ENCODE data around the gene P2RY2.

Gene P2RY2

GRCh38 chr11:73209892-73210291 lies 8.2 kb upstream of the P2RY2 start:
- DNase-seq, result no peak

- DNase-seq, result no peak
These were observed 7.0 kb upstream of the P2RY2 start for GRCh38 chr11:73210916-73211667.

GRCh38 chr11:73213196-73214143 lies 4.6 kb upstream of the P2RY2 start:
- DNase-seq, result no peak

GRCh38 chr11:73215191-73216134 lies 2.6 kb upstream of the P2RY2 start:
- no peak for DNase-seq

- no peak for DNase-seq
These were observed 1.6 kb upstream of the P2RY2 start for GRCh38 chr11:73216465-73216864.

GRCh38 chr11:73217131-73217809 lies 811 bp upstream of the P2RY2 start:
- DNase-seq, result no peak

- no peak for DNase-seq
These were observed 323 bp upstream of the P2RY2 start for GRCh38 chr11:73217810-73218105.

- DNase-seq, result no peak
These were observed 742 bp downstream of the P2RY2 start for GRCh38 chr11:73218830-73219215.

GRCh38 chr11:73219396-73220285 lies 1.6 kb downstream of the P2RY2 start:
- DNase-seq, result no peak

GRCh38 chr11:73221451-73221850 lies 3.4 kb downstream of the P2RY2 start:
- no peak for DNase-seq

GRCh38 chr11:73221996-73222395 lies 3.9 kb downstream of the P2RY2 start:
- no peak for DNase-seq

GRCh38 chr11:73223998-73224730 lies 6.1 kb downstream of the P2RY2 start:
- no peak for DNase-seq

GRCh38 chr11:73225001-73225686 lies 7.1 kb downstream of the P2RY2 start:
- DNase-seq, result no peak

- no peak for DNase-seq
These were observed 7.8 kb downstream of the P2RY2 start for GRCh38 chr11:73225851-73226250.

- no peak for DNase-seq
These were observed 8.4 kb downstream of the P2RY2 start for GRCh38 chr11:73226297-73227006.

GRCh38 chr11:73227571-73228211 lies 9.6 kb downstream of the P2RY2 start:
- no peak for DNase-seq

GRCh38 chr11:73228268-73229134 lies 10.4 kb downstream of the P2RY2 start:
- no peak for DNase-seq
